Fibroblast of skin of right biceps (primary cell): ENCODE results near the gene CAMKK2.
"Not testable (repeated sequence)": the region's sequence is repeated elsewhere in the genome, so short reads cannot be mapped to it uniquely, and the experiment has no call there.

Source experiments
- DNase-seq: peaks from one replicate; pipeline ENCODE4 v3.0.0-alpha.2; 2013

CAMKK2 gene

GRCh38 chr12:121245031-121245430, 51.5 kb downstream of the CAMKK2 start:
- DNase-seq, result no peak

DNA sequence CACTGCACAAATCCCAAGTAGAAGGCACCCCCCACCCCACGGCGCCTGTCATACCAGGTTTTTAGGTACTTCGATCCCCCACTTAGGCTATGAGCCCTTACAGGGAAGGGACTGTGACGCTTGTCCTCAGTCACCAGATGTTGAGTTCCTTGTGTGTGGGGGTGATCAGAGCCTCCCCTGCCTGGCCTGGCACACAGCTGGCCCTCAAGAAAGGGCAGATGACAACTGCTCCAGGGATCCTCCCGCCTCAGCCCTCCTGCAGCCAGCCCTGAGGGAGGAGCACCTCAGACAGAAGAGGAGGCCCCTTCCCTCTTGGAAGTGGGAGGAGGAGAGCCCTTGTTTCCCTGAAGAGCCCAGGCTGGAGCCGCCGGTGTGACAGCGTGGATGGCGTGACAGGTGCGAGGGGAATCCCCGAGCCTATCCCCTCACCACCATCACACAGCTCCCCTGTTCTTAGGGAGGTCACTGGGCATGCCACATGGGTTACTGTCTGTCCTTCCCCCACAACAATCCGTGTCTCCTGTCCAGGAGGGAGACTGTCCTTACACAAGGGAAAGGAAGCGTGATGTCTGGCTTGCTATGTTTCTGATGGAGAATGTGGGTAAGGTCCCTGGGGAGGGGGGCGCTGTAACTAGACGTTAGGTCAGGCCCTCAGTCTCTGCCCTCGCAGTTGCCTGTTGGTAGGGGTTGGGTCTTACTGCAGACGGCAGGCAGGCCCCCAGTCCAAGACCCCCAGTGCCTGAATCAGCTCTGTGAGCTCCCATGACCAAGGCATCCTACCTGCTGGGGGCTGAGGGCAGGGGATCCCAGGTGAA, 55.1 kb downstream of the CAMKK2 start:
- DNase-seq, result no peak

- DNase-seq, result peak; percentile 30
Observed at GRCh38 chr12:121240484-121241101, 55.9 kb downstream of the CAMKK2 start.

DNA sequence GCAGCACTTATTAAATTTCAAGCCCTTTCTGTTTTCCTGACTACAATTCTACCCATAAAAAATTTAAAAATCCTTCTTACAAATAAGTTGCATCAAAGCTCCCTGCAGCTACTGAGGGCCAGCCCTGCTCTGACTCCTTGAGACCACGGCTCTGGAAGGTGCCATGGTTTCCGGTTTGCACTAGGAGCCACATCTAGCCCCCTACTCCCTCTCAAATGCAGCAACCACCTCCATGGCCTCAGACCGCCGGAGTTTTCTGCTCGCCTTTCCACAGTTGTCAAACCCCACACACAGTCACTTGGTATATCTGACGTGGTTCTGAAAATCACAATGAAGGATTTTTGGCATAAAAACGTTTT, 56.5 kb downstream of the CAMKK2 start:
- DNase-seq, result no peak

- DNase-seq, result no peak
Observed at GRCh38 chr12:121239351-121240061, 57.0 kb downstream of the CAMKK2 start.

- no peak for DNase-seq
Observed at GRCh38 chr12:121238604-121239350, 57.7 kb downstream of the CAMKK2 start.

GRCh38 chr12:121238086-121238485, 58.4 kb downstream of the CAMKK2 start:
- no peak for DNase-seq

DNA sequence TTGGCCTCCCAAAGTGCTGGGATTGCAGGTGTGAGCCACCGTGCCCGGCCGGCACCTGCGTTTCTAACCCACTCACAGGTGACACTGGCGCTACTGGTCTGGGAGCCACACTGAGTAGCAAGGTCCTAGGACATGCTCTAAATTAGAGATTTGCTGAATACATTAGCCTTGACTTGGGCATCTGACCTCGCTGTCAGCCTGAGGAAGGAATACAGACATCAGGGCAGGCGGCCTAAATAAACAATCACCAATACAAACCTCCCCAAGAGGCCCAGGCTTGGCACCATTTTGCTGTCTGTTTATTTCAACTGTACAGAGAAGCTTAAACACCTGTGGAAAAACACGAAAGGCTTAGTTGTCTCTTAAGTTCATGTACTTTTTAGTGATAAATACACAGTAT, 59.1 kb downstream of the CAMKK2 start:
- DNase-seq, result no peak

GRCh38 chr12:121236776-121237175, 59.7 kb downstream of the CAMKK2 start:
- DNase-seq, result no peak

DNA sequence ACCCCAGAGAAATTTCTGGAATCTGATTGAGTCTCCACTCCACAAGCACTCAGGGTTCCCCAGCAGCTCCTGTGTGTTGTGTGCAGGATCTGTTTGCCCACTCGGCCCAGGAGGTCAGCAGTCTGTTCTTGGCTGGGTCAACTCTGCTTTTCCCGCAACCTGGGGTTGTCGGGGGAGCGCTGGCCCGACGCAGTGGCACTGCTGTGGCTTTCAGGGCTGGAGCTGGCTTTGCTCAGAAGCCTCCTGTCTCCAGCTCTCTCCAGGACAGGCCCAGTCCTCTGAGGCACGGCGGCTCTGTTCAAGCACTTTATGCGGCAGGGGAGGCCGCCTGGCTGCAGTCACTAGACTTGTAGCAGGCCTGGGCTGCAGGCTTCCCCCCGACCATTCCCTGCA, 62.9 kb downstream of the CAMKK2 start:
- DNase-seq, result no peak

DNA sequence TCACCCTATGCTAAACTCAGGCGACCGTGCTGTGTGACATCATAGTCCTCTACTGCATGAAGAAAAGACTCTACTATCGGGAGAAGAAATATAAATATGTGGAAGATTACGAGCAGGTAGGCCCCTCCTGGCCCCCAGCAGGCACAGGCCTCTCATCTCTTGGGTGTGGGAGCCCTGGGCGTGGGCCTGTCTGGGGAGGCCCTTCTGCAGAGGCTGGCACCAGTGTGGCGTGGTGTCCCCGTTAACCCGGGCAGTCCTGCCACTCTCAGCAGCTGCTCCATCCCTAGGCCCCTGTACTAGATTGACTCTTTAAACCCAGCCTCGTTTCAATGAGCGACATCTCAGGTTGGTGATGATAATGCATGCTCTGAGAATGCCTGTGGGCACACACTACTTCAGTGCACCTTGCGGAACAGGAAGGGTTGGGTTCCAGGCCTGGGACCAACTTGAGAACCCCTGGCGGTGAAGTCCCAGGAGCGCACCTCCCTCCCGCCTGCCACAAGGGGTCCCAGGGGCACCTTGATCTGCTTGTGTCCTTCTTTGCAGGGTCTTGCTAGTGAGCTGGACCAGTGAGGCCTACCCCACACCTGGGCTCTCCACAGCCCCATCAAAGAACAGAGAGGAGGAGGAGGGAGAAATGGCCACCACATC, 63.4 kb downstream of the CAMKK2 start:
- DNase-seq, result no peak

DNA sequence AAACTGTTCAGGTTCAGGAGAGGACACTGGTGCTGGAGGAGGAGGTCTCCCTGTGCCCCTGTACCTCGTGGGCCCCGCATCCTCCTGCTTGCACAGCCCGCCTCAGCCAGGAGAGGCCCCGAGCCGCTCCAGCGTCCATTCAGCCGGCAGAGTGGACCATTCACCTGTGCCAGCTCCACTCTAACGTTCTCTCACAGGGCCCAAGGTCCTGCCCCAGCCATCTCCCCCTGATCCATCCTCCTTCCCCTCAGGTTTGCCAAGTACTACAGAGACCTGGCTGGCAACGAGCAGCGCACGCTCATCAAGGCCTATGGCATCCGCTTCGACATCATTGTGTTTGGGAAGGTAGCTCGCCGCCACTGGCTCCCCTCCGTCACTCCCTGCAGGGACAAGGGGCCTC, 64.3 kb downstream of the CAMKK2 start:
- no peak for DNase-seq

DNA sequence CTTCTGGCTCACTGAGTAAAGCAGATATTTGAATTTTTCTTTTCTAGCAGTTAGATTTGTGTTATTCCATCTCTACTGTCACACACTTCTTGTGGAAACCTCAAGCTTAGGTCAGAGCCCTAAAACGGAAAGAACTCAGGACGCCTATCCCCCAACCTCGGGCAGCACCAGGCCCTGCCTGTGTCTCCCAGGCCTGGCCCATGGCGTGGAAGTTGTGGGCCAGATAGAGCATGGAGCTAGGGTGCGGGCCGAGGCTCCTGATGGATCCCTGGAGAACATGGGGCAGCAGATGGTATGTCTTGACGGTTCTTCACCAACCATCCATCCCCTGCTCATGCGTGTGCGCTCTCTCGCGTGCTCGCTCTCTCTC, 66.0 kb downstream of the CAMKK2 start:
- DNase-seq, result no peak

GRCh38 chr12:121229826-121230537, 66.5 kb downstream of the CAMKK2 start:
- DNase-seq, result peak; percentile 73

GRCh38 chr12:121228919-121229665, 67.4 kb downstream of the CAMKK2 start:
- DNase-seq, result no peak

- DNase-seq, result no peak
Observed at GRCh38 chr12:121227294-121227693, 69.2 kb downstream of the CAMKK2 start.

GRCh38 chr12:121226871-121227270, 69.6 kb downstream of the CAMKK2 start:
- not testable (repeated sequence) for DNase-seq

DNA sequence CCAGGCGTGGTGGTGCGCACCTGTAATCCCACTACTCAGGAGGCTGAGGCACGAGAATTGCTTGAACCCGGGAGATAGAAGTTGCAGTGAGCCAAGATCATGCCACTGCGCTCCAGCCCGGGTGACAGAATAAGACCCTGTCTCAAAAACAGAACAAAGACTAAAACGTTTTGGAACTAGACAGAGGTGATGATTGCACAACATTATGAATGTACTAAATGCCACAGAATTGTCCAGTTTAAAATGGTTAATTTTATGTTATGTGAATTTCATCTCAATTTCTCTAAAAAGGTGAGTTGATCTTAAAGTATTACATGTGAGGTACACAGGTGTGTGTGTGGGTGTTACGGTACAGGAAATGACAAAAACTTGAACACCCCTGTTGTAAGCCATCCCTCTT, 70.1 kb downstream of the CAMKK2 start:
- DNase-seq, result no peak

DNA sequence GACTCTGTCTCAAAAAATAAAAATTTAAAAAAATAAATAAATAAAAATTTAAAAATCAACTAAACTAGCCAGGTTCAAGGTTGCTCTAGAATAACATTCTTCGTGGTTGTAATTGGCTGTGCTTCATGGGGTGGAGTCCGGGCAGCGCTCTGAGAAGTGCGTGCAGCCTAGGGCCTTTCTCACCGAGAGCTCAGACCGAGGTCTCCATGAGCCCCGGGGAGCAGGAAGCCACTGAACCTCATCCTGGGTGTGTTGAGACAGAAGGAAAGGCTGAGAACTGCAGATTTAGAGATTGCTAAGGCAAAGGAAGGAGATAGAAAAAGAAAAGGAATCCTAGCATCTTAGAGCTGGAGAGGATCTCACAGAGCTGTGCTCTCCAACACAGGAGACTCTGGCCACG, 71.9 kb downstream of the CAMKK2 start:
- DNase-seq, result no peak

- DNase-seq, result no peak
Observed at GRCh38 chr12:121223292-121224285, 72.9 kb downstream of the CAMKK2 start.
